NCI-H2029 (cell line): ENCODE data around the gene RNF144A.

Experiments
- DNase-seq: peaks from one replicate; lab custom pipeline; 2025; lab: John Stamatoyannopoulos, UW

RNF144A gene

GRCh38 chr2:7007846-7008741 is 90.9 kb downstream of the RNF144A start:
- peak; percentile 71 for DNase-seq

GRCh38 chr2:7009207-7009911 is 92.1 kb downstream of the RNF144A start:
- DNase-seq = no peak

- no peak for DNase-seq
These were observed 93.3 kb downstream of the RNF144A start for GRCh38 chr2:7010391-7011054.

- no peak for DNase-seq
These were observed 94.3 kb downstream of the RNF144A start for GRCh38 chr2:7011356-7012083.

- peak; percentile 84 for DNase-seq
These were observed 95.0 kb downstream of the RNF144A start for GRCh38 chr2:7012141-7012764.

GRCh38 chr2:7013471-7014160 is 96.4 kb downstream of the RNF144A start:
- no peak for DNase-seq

GRCh38 chr2:7014174-7014640 is 97.0 kb downstream of the RNF144A start:
- no peak for DNase-seq

GRCh38 chr2:7015007-7015950 is 98.1 kb downstream of the RNF144A start:
- DNase-seq = no peak

- DNase-seq = no peak
These were observed 98.9 kb downstream of the RNF144A start for GRCh38 chr2:7016148-7016547.

- no peak for DNase-seq
These were observed 99.5 kb downstream of the RNF144A start for GRCh38 chr2:7016601-7017211.

- DNase-seq = no peak
These were observed 100.6 kb downstream of the RNF144A start for GRCh38 chr2:7017671-7018281.

GRCh38 chr2:7018282-7018701 is 101.1 kb downstream of the RNF144A start:
- DNase-seq = no peak

- DNase-seq = no peak
These were observed 101.6 kb downstream of the RNF144A start for GRCh38 chr2:7018767-7019166.

- DNase-seq = no peak
These were observed 102.0 kb downstream of the RNF144A start for GRCh38 chr2:7019191-7019590.

- no peak for DNase-seq
These were observed 102.8 kb downstream of the RNF144A start for GRCh38 chr2:7020059-7020458.

- peak; percentile 44 for DNase-seq
These were observed 103.3 kb downstream of the RNF144A start for GRCh38 chr2:7020468-7020867.

- no peak for DNase-seq
These were observed 103.8 kb downstream of the RNF144A start for GRCh38 chr2:7020939-7021470.
